GM12873 (cell line): ENCODE results near the gene RTTN.

Experiments used
- CTCF ChIP-seq: IDR thresholded peaks from 2 replicates; pipeline ENCODE4 v1.5.1; 2012; ENCODE audit warnings: low read depth, mild to moderate bottlenecking, moderate library complexity, low read length, control low read depth; ENCODE audit not compliant: insufficient read depth; ENCODE audit errors: missing control alignments

RTTN gene

GRCh38 chr18:70041459-70042050 lies 163.9 kb downstream of the RTTN start:
- TF ChIP-seq CTCF = no peak

GRCh38 chr18:70039186-70039585 lies 166.3 kb downstream of the RTTN start:
- TF ChIP-seq CTCF = no peak

- TF ChIP-seq CTCF = no peak
Measured at GRCh38 chr18:70037431-70038061, 167.9 kb downstream of the RTTN start.

- TF ChIP-seq CTCF = no peak
Measured at GRCh38 chr18:70036771-70037347, 168.6 kb downstream of the RTTN start.

- TF ChIP-seq CTCF = no peak
Measured at GRCh38 chr18:70036168-70036567, 169.3 kb downstream of the RTTN start.

- TF ChIP-seq CTCF = no peak
Measured at GRCh38 chr18:70031221-70031620, 174.3 kb downstream of the RTTN start.

- no peak for TF ChIP-seq CTCF
Measured at GRCh38 chr18:70030728-70031127, 174.8 kb downstream of the RTTN start.
